Body of pancreas (tissue), 4 donors: ENCODE measurements around the gene RNFT2.

Experiments
- CTCF ChIP-seq, 7 experiments: fragments of 450-650 bp in 4 of 7; fragments of 200-600 bp in 3 of 7; sonication (generic) in 3 of 7; IDR thresholded peaks; one replicate each; pipeline ENCODE4 v1.5.1; 2016 to 2019; ENCODE audit warnings: antibody characterized with exemption in 7 of 7
- POLR2A ChIP-seq, 3 donors: fragments of 450-650 bp; IDR thresholded peaks; one replicate each; pipeline ENCODE4 v1.6.1; 2016; ENCODE audit warnings: antibody characterized with exemption in 3 of 3, mild to moderate bottlenecking in 2 of 3

DNA sequence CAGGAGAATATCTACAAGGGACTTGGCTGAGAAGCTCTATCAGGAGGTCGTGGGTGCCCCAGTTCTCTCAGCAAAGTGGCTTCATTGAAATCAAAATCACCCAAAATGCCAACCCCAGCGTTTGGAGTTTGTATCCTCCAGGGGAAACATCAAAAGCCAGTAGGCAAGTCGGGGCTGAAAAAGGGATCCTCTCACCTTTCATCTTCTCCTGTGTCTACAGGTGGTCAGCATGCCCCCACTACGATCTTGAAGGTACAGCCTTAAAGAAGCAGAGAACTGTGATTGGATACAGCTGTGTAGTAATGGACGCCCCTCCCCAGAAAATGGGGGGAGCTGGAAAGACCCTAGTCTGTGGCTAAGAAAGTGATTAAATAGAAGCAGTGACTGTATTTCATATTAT is 121.0 kb downstream of the RNFT2 start:
- TF ChIP-seq CTCF (IDR thresholded peaks at IDR 0.05): no peak
- TF ChIP-seq POLR2A (IDR thresholded peaks at IDR 0.05): no peak
